CD4-positive, CD25-positive, alpha-beta regulatory T cell (primary cell): ENCODE data around the gene TMEM109. TPM values are rescaled to one million over a fixed set of nuclear protein-coding genes. Genes with fewer than 3 reads are reported as not detected.

Source experiments
- ATAC-seq, 2 donors: fragments of 150-1000 bp; cut with Tn5 transposase; one replicate each; pipeline ENCODE4 v1.10.0; 2021; ENCODE audit warnings: low read depth in 2 of 2, moderate number of reproducible peaks in 2 of 2, moderate library complexity in 1 of 2
- DNase-seq, 3 donors: peaks; one replicate each; pipeline versions ENCODE4 v3.0.0 to v3.0.0-alpha.2; 2012 to 2022; ENCODE audit warnings: mixed read lengths in 1 of 3
- H3K27ac ChIP-seq: one replicate; pipeline ENCODE4 v1.7.0; 2013; ENCODE audit warnings: mild to moderate bottlenecking, low read length; ENCODE audit not compliant: insufficient read depth, poor library complexity, severe bottlenecking
- H3K27me3 ChIP-seq: one replicate; pipeline ENCODE4 v1.7.0; 2013; ENCODE audit warnings: low read length; ENCODE audit not compliant: control insufficient read depth, insufficient read depth
- H3K36me3 ChIP-seq: one replicate; pipeline ENCODE4 v1.7.0; 2013; ENCODE audit warnings: mild to moderate bottlenecking, low read length, moderate library complexity; ENCODE audit not compliant: control insufficient read depth, insufficient read depth
- H3K4me1 ChIP-seq: 2 replicates; pipeline ENCODE4 v1.7.0; 2013; ENCODE audit warnings: mild to moderate bottlenecking, low read length; ENCODE audit not compliant: insufficient read depth, control insufficient read depth, poor library complexity, severe bottlenecking
- H3K4me3 ChIP-seq: one replicate; pipeline ENCODE4 v1.7.0; 2013; ENCODE audit warnings: low read depth, mild to moderate bottlenecking, low read length, moderate library complexity
- H3K9me3 ChIP-seq, 2 experiments: 1 replicate in 1 of 2; 2 replicates in 1 of 2; pipeline ENCODE4 v1.7.0; 2013; ENCODE audit warnings: low read length in 2 of 2, mild to moderate bottlenecking in 1 of 2, moderate library complexity in 1 of 2; ENCODE audit not compliant: control insufficient read depth in 2 of 2
- H3K27ac Mint-ChIP-seq, 3 donors: one replicate each; pipeline ENCODE4 v1.8.0; 2020 to 2022; ENCODE audit warnings: mild to moderate bottlenecking in 3 of 3, mixed read lengths in 3 of 3, moderate library complexity in 2 of 3
- H3K27me3 Mint-ChIP-seq: one replicate; pipeline ENCODE4 v1.8.0; 2022; ENCODE audit warnings: mild to moderate bottlenecking, mixed read lengths
- H3K36me3 Mint-ChIP-seq: one replicate; pipeline ENCODE4 v1.8.0; 2020; ENCODE audit warnings: mixed read lengths
- H3K4me1 Mint-ChIP-seq, 4 donors: one replicate each; pipeline ENCODE4 v1.8.0; 2020 to 2022; ENCODE audit warnings: mixed read lengths in 4 of 4, mild to moderate bottlenecking in 1 of 4
- H3K4me3 Mint-ChIP-seq, 4 donors: one replicate each; pipeline ENCODE4 v1.8.0; 2020 to 2022; ENCODE audit warnings: mild to moderate bottlenecking in 4 of 4, mixed read lengths in 4 of 4, moderate library complexity in 3 of 4
- H3K9me3 Mint-ChIP-seq, 7 donors: one replicate each; pipeline ENCODE4 v1.8.0; 2020 to 2022; ENCODE audit warnings: mixed read lengths in 7 of 7, mild to moderate bottlenecking in 3 of 7, moderate library complexity in 2 of 7
- polyA plus RNA-seq, 4 donors: library from polyadenylated mRNA; unstranded; fragments of 300-500 nt; fragmentation: Illumina TruSeq; gene quantifications; one replicate each; pipeline ENCODE4 v1.2.3, GENCODE V29; 2021
- total RNA-seq: library from RNA; stranded (reverse); gene quantifications from one replicate; pipeline ENCODE4 v1.2.3, GENCODE V29; 2022

The TMEM109 gene
- total and polyA plus RNA-seq, 5 donors from 2014 or later = 49.9 to 215 (median 192) TPM

GRCh38 chr11:60899046-60899936 is 14.7 kb upstream of the TMEM109 start:
- peaks cover 2% of the 10 kb centered on the region for H3K4me1 ChIP-seq
- no peaks in the 10 kb centered on the region for H3K27me3 ChIP-seq
- Mint-ChIP-seq H3K9me3 (no peaks in the 10 kb centered on the region), H3K36me3 (peaks cover 51% of the 10 kb centered on the region), H3K27me3 (no peaks in the 10 kb centered on the region), H3K27ac (no peak overlapping the region), H3K4me3 (peak overlapping the region in 2 of 4 donors; percentile 33 to 79), H3K4me1 (peaks cover 10 to 17% (median 13%) of the 10 kb centered on the region in 4 donors)
- peak; percentile 73 to 75 for ATAC-seq
- no peak overlapping the region for H3K4me3 ChIP-seq
- peak in 2 of 3 donors; percentile 45 to 56 for DNase-seq
- no peak overlapping the region for H3K27ac ChIP-seq
- no peaks in the 10 kb centered on the region for H3K9me3 ChIP-seq
- peaks cover 91% of the 10 kb centered on the region for H3K36me3 ChIP-seq

DNA sequence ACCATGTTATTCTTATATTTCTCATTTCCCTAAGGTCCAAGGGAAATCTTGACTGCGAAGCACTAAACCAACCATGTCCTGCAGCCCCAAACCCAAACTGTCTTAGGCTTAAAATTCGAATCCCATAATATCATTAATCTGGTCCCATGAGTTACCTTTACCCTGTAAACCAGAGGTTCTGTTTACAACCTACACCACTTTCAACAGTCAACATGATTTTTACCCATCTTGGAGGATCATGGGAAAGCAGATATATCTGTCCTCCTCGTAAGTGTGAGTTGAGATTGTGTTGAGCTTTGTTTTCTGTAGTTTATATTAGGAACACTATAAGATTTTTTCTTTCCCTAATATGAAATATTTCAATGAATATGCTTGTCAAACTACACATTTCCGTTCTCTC is 14.0 kb upstream of the TMEM109 start:
- H3K36me3 Mint-ChIP-seq = peaks cover 48% of the 10 kb centered on the region
- no peak overlapping the region for H3K27ac Mint-ChIP-seq
- H3K4me1 Mint-ChIP-seq = peaks cover 10 to 23% (median 17%) of the 10 kb centered on the region in 4 donors
- ATAC-seq (no peak), DNase-seq (no peak)
- H3K9me3 ChIP-seq = no peaks in the 10 kb centered on the region
- H3K4me3 Mint-ChIP-seq = peak overlapping the region in 2 of 4 donors; percentile 32 to 79
- H3K27me3 Mint-ChIP-seq = no peaks in the 10 kb centered on the region
- H3K36me3 ChIP-seq = peaks cover 85% of the 10 kb centered on the region
- no peaks in the 10 kb centered on the region for H3K9me3 Mint-ChIP-seq
- peaks cover 9% of the 10 kb centered on the region for H3K4me1 ChIP-seq
- H3K27ac ChIP-seq = no peak overlapping the region
- H3K27me3 ChIP-seq = no peaks in the 10 kb centered on the region
- no peak overlapping the region for H3K4me3 ChIP-seq

- Histone ChIP-seq H3K27ac (no peak overlapping the region), H3K9me3 (no peaks in the 10 kb centered on the region), H3K27me3 (no peaks in the 10 kb centered on the region), H3K36me3 (peaks cover 76% of the 10 kb centered on the region), H3K4me3 (no peak overlapping the region), H3K4me1 (peaks cover 17% of the 10 kb centered on the region)
- Mint-ChIP-seq H3K27ac (no peak overlapping the region), H3K36me3 (peaks cover 40% of the 10 kb centered on the region), H3K27me3 (no peaks in the 10 kb centered on the region), H3K9me3 (no peaks in the 10 kb centered on the region), H3K4me1 (peaks cover 18 to 32% (median 24%) of the 10 kb centered on the region in 4 donors), H3K4me3 (no peak overlapping the region)
- DNase-seq = no peak
- ATAC-seq = no peak
These were observed 13.1 kb upstream of the TMEM109 start for GRCh38 chr11:60900673-60901404.

GRCh38 chr11:60902625-60903024 is 11.3 kb upstream of the TMEM109 start:
- Mint-ChIP-seq H3K27me3 (no peaks in the 10 kb centered on the region), H3K4me3 (peak overlapping the region in 1 of 4 donors; percentile 22), H3K9me3 (peaks cover 0 to 2% (median 0%) of the 10 kb centered on the region in 7 donors), H3K4me1 (peaks cover 22 to 45% (median 32%) of the 10 kb centered on the region in 4 donors), H3K36me3 (peaks cover 29% of the 10 kb centered on the region), H3K27ac (peak overlapping the region in 2 of 3 donors; percentile 59 to 71)
- peaks cover 32% of the 10 kb centered on the region for H3K4me1 ChIP-seq
- no peak overlapping the region for H3K4me3 ChIP-seq
- no peak overlapping the region for H3K27ac ChIP-seq
- no peaks in the 10 kb centered on the region for H3K9me3 ChIP-seq
- no peaks in the 10 kb centered on the region for H3K27me3 ChIP-seq
- peaks cover 58% of the 10 kb centered on the region for H3K36me3 ChIP-seq
- ATAC-seq (no peak), DNase-seq (no peak)

DNA sequence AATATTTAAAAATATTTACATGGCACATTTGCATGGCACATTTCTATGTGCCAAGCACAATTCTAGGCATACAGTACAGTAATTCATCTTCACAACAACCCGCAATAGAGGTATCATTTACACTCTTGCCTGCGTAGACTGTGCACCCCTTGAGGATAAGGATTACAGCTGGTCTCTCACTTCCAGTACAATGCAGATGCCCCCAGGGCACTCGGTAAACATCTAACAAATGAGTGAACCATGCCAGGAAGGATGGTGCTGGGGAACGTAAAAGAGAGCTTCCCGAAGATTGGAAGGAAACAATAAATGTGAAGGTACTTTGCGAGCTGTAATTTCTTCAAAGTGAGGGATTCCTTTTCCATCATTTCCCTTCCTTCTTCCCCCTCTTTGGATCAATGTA is 8.9 kb upstream of the TMEM109 start:
- Histone ChIP-seq H3K4me1 (peaks cover 34% of the 10 kb centered on the region), H3K27ac (peak overlapping the region; percentile 91), H3K4me3 (peak overlapping the region; percentile 84), H3K36me3 (peaks cover 39% of the 10 kb centered on the region), H3K27me3 (peaks cover 9% of the 10 kb centered on the region), H3K9me3 (no peaks in the 10 kb centered on the region)
- ATAC-seq (no peak), DNase-seq (no peak)
- peaks cover 17% of the 10 kb centered on the region for H3K36me3 Mint-ChIP-seq
- H3K27me3 Mint-ChIP-seq = peaks cover 10% of the 10 kb centered on the region
- peaks cover 15 to 49% (median 32%) of the 10 kb centered on the region in 4 donors for H3K4me1 Mint-ChIP-seq
- H3K9me3 Mint-ChIP-seq = peaks cover 0 to 2% (median 0%) of the 10 kb centered on the region in 7 donors
- peak overlapping the region; percentile 88 to 93 (median 91) for H3K4me3 Mint-ChIP-seq
- peak overlapping the region; percentile 90 to 97 (median 93) for H3K27ac Mint-ChIP-seq

- H3K27me3 ChIP-seq = peaks cover 10% of the 10 kb centered on the region
- no peaks in the 10 kb centered on the region for H3K9me3 ChIP-seq
- H3K4me1 Mint-ChIP-seq = peaks cover 15 to 50% (median 32%) of the 10 kb centered on the region in 4 donors
- H3K9me3 Mint-ChIP-seq = peaks cover 0 to 2% (median 0%) of the 10 kb centered on the region in 7 donors
- H3K36me3 ChIP-seq = peaks cover 33% of the 10 kb centered on the region
- peaks cover 14% of the 10 kb centered on the region for H3K36me3 Mint-ChIP-seq
- peak overlapping the region; percentile 84 for H3K4me3 ChIP-seq
- ATAC-seq (peak in 1 of 2 donors; percentile 14), DNase-seq (peak in 1 of 3 donors; percentile 50)
- H3K27ac ChIP-seq = peak overlapping the region; percentile 91
- peaks cover 34% of the 10 kb centered on the region for H3K4me1 ChIP-seq
- H3K27me3 Mint-ChIP-seq = peaks cover 10% of the 10 kb centered on the region
- H3K27ac Mint-ChIP-seq = peak overlapping the region; percentile 90 to 97 (median 93)
- peak overlapping the region; percentile 88 to 93 (median 91) for H3K4me3 Mint-ChIP-seq
These were observed 8.3 kb upstream of the TMEM109 start for GRCh38 chr11:60905551-60906113.
